Activated naive CD8-positive, alpha-beta T cell treated with anti-CD3 and anti-CD28 coated beads, Interleukin-2, amount 50 U/mL, for 24 hours (primary cell): Measurements from ENCODE around the gene MIA3.

Experiments used
- ATAC-seq: fragments of 150-1000 bp; cut with Tn5 transposase; one replicate; pipeline ENCODE4 v1.10.0; 2021
- DNase-seq: peaks from one replicate; pipeline ENCODE4 v3.0.0; 2021
- H3K27ac Mint-ChIP-seq: one replicate; pipeline ENCODE4 v1.8.0; 2021; ENCODE audit warnings: mild to moderate bottlenecking, mixed read lengths
- H3K27me3 Mint-ChIP-seq: one replicate; pipeline ENCODE4 v1.8.0; 2021; ENCODE audit warnings: mixed read lengths
- H3K36me3 Mint-ChIP-seq: one replicate; pipeline ENCODE4 v1.8.0; 2021; ENCODE audit warnings: low read depth, mixed read lengths
- H3K4me1 Mint-ChIP-seq: one replicate; pipeline ENCODE4 v1.8.0; 2021; ENCODE audit warnings: mixed read lengths
- H3K4me3 Mint-ChIP-seq: one replicate; pipeline ENCODE4 v1.8.0; 2021; ENCODE audit warnings: mild to moderate bottlenecking, moderate library complexity, mixed read lengths
- H3K9me3 Mint-ChIP-seq: one replicate; pipeline ENCODE4 v1.8.0; 2021; ENCODE audit warnings: mixed read lengths

MIA3 gene

GRCh38 chr1:222712253-222713090, 94.6 kb downstream of the MIA3 start, which contains the start of the genes AIDA and BROX:
Gene AIDA, minus strand, starts transcription at chr1:222712491. Its CDS starts 174 bp downstream, at chr1:222712317.
Gene BROX, plus strand, starts transcription at chr1:222712564. Its CDS starts 3,136 bp downstream, at chr1:222715700.
- Mint-ChIP-seq H3K36me3 (peaks cover 27% of the 10 kb centered on the region), H3K4me1 (peaks cover 44% of the 10 kb centered on the region), H3K9me3 (no peaks in the 10 kb centered on the region), H3K27me3 (no peaks in the 10 kb centered on the region), H3K27ac (peak within 1 kb of the TSS; percentile 97), H3K4me3 (peak within 1 kb of the TSS; percentile 98)
- peak; percentile 78 for ATAC-seq
- DNase-seq, result peak; percentile 97

GRCh38 chr1:222713091-222713961, 95.4 kb downstream of the MIA3 start:
- H3K36me3 Mint-ChIP-seq, result peaks cover 30% of the 10 kb centered on the region
- no peaks in the 10 kb centered on the region for H3K27me3 Mint-ChIP-seq
- H3K4me3 Mint-ChIP-seq, result peak overlapping the region; percentile 98
- peak; percentile 90 for DNase-seq
- H3K27ac Mint-ChIP-seq, result peak overlapping the region; percentile 97
- ATAC-seq, result peak; percentile 77
- no peaks in the 10 kb centered on the region for H3K9me3 Mint-ChIP-seq
- peaks cover 40% of the 10 kb centered on the region for H3K4me1 Mint-ChIP-seq

- no peak overlapping the region for H3K4me3 Mint-ChIP-seq
- H3K36me3 Mint-ChIP-seq, result peaks cover 37% of the 10 kb centered on the region
- ATAC-seq (no peak), DNase-seq (no peak)
- peaks cover 16% of the 10 kb centered on the region for H3K4me1 Mint-ChIP-seq
- H3K27ac Mint-ChIP-seq, result no peak overlapping the region
- H3K9me3 Mint-ChIP-seq, result no peaks in the 10 kb centered on the region
- no peaks in the 10 kb centered on the region for H3K27me3 Mint-ChIP-seq
Observed at GRCh38 chr1:222716393-222716792, 98.5 kb downstream of the MIA3 start.
